Sigmoid colon (tissue), 3 donors: ENCODE results near the gene CYP26B1.

Experiments used
- POLR2A ChIP-seq, 2 donors: fragments of 450-650 bp; IDR thresholded peaks; one replicate each; pipeline ENCODE4 v1.6.1; 2016; ENCODE audit warnings: antibody characterized with exemption in 2 of 2, mild to moderate bottlenecking in 2 of 2, moderate library complexity in 2 of 2
- TF ChIP-seq, protein P1 (sequence below), 4 experiments: fragments of 450-650 bp in 3 of 4; fragments of 200-600 bp in 1 of 4; IDR thresholded peaks; one replicate each; pipeline ENCODE4 v1.5.1; 2016 to 2019; ENCODE audit warnings: antibody characterized with exemption in 4 of 4, mild to moderate bottlenecking in 3 of 4, moderate library complexity in 2 of 4

- TF ChIP-seq, protein P1, sequence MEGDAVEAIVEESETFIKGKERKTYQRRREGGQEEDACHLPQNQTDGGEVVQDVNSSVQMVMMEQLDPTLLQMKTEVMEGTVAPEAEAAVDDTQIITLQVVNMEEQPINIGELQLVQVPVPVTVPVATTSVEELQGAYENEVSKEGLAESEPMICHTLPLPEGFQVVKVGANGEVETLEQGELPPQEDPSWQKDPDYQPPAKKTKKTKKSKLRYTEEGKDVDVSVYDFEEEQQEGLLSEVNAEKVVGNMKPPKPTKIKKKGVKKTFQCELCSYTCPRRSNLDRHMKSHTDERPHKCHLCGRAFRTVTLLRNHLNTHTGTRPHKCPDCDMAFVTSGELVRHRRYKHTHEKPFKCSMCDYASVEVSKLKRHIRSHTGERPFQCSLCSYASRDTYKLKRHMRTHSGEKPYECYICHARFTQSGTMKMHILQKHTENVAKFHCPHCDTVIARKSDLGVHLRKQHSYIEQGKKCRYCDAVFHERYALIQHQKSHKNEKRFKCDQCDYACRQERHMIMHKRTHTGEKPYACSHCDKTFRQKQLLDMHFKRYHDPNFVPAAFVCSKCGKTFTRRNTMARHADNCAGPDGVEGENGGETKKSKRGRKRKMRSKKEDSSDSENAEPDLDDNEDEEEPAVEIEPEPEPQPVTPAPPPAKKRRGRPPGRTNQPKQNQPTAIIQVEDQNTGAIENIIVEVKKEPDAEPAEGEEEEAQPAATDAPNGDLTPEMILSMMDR (IDR thresholded peaks at IDR 0.05), result no peak
- TF ChIP-seq POLR2A (IDR thresholded peaks at IDR 0.05), result no peak
These were observed 62.6 kb downstream of the CYP26B1 start for GRCh38 chr2:72085036-72085435.
